CD4-positive, CD25-positive, alpha-beta regulatory T cell (primary cell): ENCODE data around the gene C1S. TPM values are rescaled to one million over a fixed set of nuclear protein-coding genes. Genes with fewer than 3 reads are reported as not detected.
A peak's percentile ranks its signal among the peaks of the same experiment; 100 is the strongest.

Experiments
- ATAC-seq, 2 donors: fragments of 150-1000 bp; cut with Tn5 transposase; one replicate each; pipeline ENCODE4 v1.10.0; 2021; ENCODE audit warnings: low read depth in 2 of 2, moderate number of reproducible peaks in 2 of 2, moderate library complexity in 1 of 2
- DNase-seq, 3 donors: peaks; one replicate each; pipeline versions ENCODE4 v3.0.0 to v3.0.0-alpha.2; 2012 to 2022; ENCODE audit warnings: mixed read lengths in 1 of 3
- H3K27ac ChIP-seq: one replicate; pipeline ENCODE4 v1.7.0; 2013; ENCODE audit warnings: mild to moderate bottlenecking, low read length; ENCODE audit not compliant: insufficient read depth, poor library complexity, severe bottlenecking
- H3K27me3 ChIP-seq: one replicate; pipeline ENCODE4 v1.7.0; 2013; ENCODE audit warnings: low read length; ENCODE audit not compliant: control insufficient read depth, insufficient read depth
- H3K36me3 ChIP-seq: one replicate; pipeline ENCODE4 v1.7.0; 2013; ENCODE audit warnings: mild to moderate bottlenecking, low read length, moderate library complexity; ENCODE audit not compliant: control insufficient read depth, insufficient read depth
- H3K4me1 ChIP-seq: 2 replicates; pipeline ENCODE4 v1.7.0; 2013; ENCODE audit warnings: mild to moderate bottlenecking, low read length; ENCODE audit not compliant: insufficient read depth, control insufficient read depth, poor library complexity, severe bottlenecking
- H3K4me3 ChIP-seq: one replicate; pipeline ENCODE4 v1.7.0; 2013; ENCODE audit warnings: low read depth, mild to moderate bottlenecking, low read length, moderate library complexity
- H3K9me3 ChIP-seq, 2 experiments: 1 replicate in 1 of 2; 2 replicates in 1 of 2; pipeline ENCODE4 v1.7.0; 2013; ENCODE audit warnings: low read length in 2 of 2, mild to moderate bottlenecking in 1 of 2, moderate library complexity in 1 of 2; ENCODE audit not compliant: control insufficient read depth in 2 of 2
- H3K27ac Mint-ChIP-seq, 3 donors: one replicate each; pipeline ENCODE4 v1.8.0; 2020 to 2022; ENCODE audit warnings: mild to moderate bottlenecking in 3 of 3, mixed read lengths in 3 of 3, moderate library complexity in 2 of 3
- H3K27me3 Mint-ChIP-seq: one replicate; pipeline ENCODE4 v1.8.0; 2022; ENCODE audit warnings: mild to moderate bottlenecking, mixed read lengths
- H3K36me3 Mint-ChIP-seq: one replicate; pipeline ENCODE4 v1.8.0; 2020; ENCODE audit warnings: mixed read lengths
- H3K4me1 Mint-ChIP-seq, 4 donors: one replicate each; pipeline ENCODE4 v1.8.0; 2020 to 2022; ENCODE audit warnings: mixed read lengths in 4 of 4, mild to moderate bottlenecking in 1 of 4
- H3K4me3 Mint-ChIP-seq, 4 donors: one replicate each; pipeline ENCODE4 v1.8.0; 2020 to 2022; ENCODE audit warnings: mild to moderate bottlenecking in 4 of 4, mixed read lengths in 4 of 4, moderate library complexity in 3 of 4
- H3K9me3 Mint-ChIP-seq, 7 donors: one replicate each; pipeline ENCODE4 v1.8.0; 2020 to 2022; ENCODE audit warnings: mixed read lengths in 7 of 7, mild to moderate bottlenecking in 3 of 7, moderate library complexity in 2 of 7
- polyA plus RNA-seq, 4 donors: library from polyadenylated mRNA; unstranded; fragments of 300-500 nt; fragmentation: Illumina TruSeq; gene quantifications; one replicate each; pipeline ENCODE4 v1.2.3, GENCODE V29; 2021
- total RNA-seq: library from RNA; stranded (reverse); gene quantifications from one replicate; pipeline ENCODE4 v1.2.3, GENCODE V29; 2022

C1S gene
- total and polyA plus RNA-seq, 5 donors from 2014 or later: 5.7 TPM; not detected in 4

DNA sequence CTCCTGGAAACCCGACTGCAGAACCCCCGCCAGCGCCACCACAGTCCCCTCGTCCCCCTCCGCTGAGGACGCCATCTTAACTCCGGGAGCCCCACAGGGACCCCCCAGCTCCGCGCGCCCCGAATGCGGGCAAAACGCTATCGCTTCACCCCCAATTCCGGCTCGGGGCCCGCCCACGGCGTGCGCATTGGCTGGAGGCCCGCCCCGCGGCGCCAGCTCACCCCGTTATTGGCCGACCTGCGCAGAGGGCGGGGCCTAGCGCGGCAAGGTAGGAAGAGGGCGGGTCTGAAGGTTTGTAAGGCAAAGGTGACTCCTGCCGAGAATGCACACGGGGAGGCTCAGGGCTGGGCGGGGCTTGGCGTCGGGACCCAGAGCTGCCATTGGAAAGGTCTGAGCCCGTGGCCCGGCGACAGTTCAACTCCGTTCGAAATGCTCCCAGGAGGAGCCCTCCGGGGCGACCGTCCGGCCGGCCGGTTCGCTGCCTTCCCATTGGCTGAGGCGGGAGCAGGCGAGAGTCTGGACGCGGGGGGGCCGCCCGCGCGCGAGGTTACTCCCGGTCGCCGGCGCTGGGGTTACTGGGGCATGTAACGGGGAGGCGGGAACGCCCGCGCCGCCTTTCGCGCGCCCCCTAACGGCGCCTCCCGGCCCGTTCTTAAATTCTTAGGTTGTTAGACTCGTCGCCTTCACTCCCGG lies 42.0 kb upstream of the C1S start, which contains the start of gene LPCAT3:
TSS of gene LPCAT3 (minus strand) at position 127 of the 693 bp plus-strand sequence. CDS start at position 75, 52 bp downstream.
- Histone ChIP-seq H3K36me3 (no peaks in the 10 kb centered on the region), H3K4me1 (peaks cover 17% of the 10 kb centered on the region), H3K9me3 (no peaks in the 10 kb centered on the region), H3K27me3 (no peaks in the 10 kb centered on the region), H3K4me3 (peak within 1 kb of the TSS; percentile 70), H3K27ac (peak within 1 kb of the TSS; percentile 92)
- Mint-ChIP-seq H3K9me3 (no peaks in the 10 kb centered on the region), H3K36me3 (peaks cover 10% of the 10 kb centered on the region), H3K27ac (peak within 1 kb of the TSS; percentile 20 to 91 (median 88)), H3K4me1 (peaks cover 10 to 39% (median 28%) of the 10 kb centered on the region in 4 donors), H3K4me3 (peak within 1 kb of the TSS; percentile 90 to 99 (median 93)), H3K27me3 (peaks cover 6% of the 10 kb centered on the region)
- ATAC-seq (peak; percentile 96), DNase-seq (peak; percentile 97 to 99 (median 98))

DNA sequence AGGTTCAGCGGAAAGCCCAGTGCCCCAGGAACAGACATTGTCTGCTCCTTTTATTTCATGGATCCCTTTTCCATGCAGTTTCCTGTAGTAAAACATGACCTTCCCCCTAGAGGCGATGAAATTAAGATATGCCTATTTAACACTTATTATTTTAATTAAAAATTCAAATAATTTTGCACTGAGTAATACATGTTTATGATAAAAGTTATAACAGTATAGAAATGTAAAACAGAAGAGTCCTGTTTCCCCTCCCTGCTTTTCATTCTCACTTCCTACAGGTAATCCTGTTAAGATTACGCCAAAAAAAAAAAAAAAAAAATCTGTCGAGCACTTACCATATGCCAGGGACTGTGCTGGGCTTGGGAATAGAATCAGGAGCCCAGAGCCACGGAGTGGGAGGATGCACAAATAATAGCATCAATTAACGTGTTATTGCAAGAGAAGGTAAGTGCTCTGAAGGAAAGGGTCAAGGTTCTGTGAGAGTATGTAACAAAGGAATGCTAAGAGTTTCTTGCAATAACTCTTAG lies 41.4 kb upstream of the C1S start:
- H3K9me3 ChIP-seq: no peaks in the 10 kb centered on the region
- H3K27ac ChIP-seq: peak overlapping the region; percentile 92
- H3K4me1 ChIP-seq: peaks cover 17% of the 10 kb centered on the region
- H3K4me3 ChIP-seq: peak overlapping the region; percentile 55
- H3K4me3 Mint-ChIP-seq: peak overlapping the region; percentile 90 to 99 (median 93)
- DNase-seq (no peak), ATAC-seq (no peak)
- peaks cover 6% of the 10 kb centered on the region for H3K27me3 Mint-ChIP-seq
- no peaks in the 10 kb centered on the region for H3K9me3 Mint-ChIP-seq
- peaks cover 6 to 33% (median 23%) of the 10 kb centered on the region in 4 donors for H3K4me1 Mint-ChIP-seq
- H3K36me3 Mint-ChIP-seq: peaks cover 5% of the 10 kb centered on the region
- H3K27me3 ChIP-seq: no peaks in the 10 kb centered on the region
- H3K27ac Mint-ChIP-seq: peak overlapping the region; percentile 20 to 89 (median 88)
- no peaks in the 10 kb centered on the region for H3K36me3 ChIP-seq

DNA sequence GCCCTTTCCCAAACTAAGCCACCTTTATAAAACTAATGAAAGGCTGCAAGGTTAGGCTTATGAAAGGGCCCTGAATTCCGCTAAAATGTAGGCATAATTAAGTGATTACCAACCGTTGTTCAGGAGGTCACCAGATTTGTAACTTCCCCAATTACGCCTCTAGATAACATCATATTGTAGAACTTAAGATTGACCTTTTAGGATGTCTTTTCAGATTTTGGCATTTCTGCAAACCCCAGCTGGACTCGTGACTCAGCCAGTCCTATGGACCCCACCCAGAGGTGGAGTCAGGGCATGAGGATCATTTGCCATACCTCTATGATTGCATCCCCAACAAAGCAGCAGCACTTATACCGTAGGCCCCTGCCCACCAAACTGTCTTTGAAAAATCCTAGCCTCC lies 38.6 kb upstream of the C1S start:
- Mint-ChIP-seq H3K4me3 (peak overlapping the region in 2 of 4 donors; percentile 10 to 29), H3K27ac (no peak overlapping the region), H3K36me3 (no peaks in the 10 kb centered on the region), H3K4me1 (peaks cover 3 to 11% (median 10%) of the 10 kb centered on the region in 4 donors), H3K9me3 (no peaks in the 10 kb centered on the region), H3K27me3 (peaks cover 12% of the 10 kb centered on the region)
- Histone ChIP-seq H3K27ac (no peak overlapping the region), H3K4me1 (peaks cover 16% of the 10 kb centered on the region), H3K4me3 (no peak overlapping the region), H3K9me3 (no peaks in the 10 kb centered on the region), H3K36me3 (no peaks in the 10 kb centered on the region), H3K27me3 (no peaks in the 10 kb centered on the region)
- DNase-seq (no peak), ATAC-seq (no peak)

DNA sequence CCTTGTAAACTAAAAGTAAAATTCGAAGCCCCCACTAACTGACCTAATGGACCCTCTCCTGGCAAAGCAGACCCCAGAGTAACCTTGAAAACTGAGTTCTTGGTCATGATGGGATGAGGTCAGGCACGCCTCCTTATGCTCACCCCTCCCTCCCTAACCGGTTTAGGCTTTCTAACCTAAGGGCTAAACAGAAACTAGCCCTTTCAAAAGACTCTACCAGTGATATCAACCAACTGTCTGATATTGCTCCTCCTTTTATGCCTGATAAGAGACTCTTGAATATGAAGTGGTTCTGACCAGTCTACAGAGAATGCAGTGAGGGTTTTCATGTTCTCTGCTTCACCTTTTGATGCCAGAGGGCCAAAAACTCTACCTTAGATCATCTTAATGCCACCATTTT lies 37.4 kb upstream of the C1S start:
- Mint-ChIP-seq H3K4me1 (peaks cover 0 to 3% (median under 1%) of the 10 kb centered on the region in 4 donors), H3K36me3 (no peaks in the 10 kb centered on the region), H3K27ac (no peak overlapping the region), H3K27me3 (peaks cover 12% of the 10 kb centered on the region), H3K9me3 (no peaks in the 10 kb centered on the region), H3K4me3 (peak overlapping the region in 1 of 4 donors; percentile 7)
- Histone ChIP-seq H3K27me3 (no peaks in the 10 kb centered on the region), H3K4me1 (peaks cover 5% of the 10 kb centered on the region), H3K9me3 (no peaks in the 10 kb centered on the region), H3K4me3 (no peak overlapping the region), H3K36me3 (no peaks in the 10 kb centered on the region), H3K27ac (no peak overlapping the region)
- no peak for ATAC-seq
- no peak for DNase-seq

DNA sequence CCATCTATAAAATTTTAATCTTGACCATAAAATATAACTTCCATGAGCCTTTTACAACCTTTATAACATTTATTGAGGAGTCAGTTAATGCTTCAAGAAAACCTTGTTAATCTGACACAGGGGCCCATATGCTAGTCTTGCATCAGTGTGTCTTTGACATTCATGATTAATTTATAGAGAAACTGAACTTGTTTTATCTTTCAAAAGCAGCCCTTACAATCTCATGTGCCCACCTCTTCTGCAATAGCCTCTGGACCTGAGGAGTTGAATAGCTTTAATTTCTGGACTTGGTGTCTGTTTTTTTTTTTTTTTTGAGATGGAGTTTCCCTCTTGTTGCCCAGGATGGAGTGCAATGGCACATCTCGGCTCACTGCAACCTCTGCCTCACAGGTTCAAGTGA lies 33.7 kb upstream of the C1S start:
- H3K9me3 Mint-ChIP-seq: no peaks in the 10 kb centered on the region
- H3K4me3 ChIP-seq: no peak overlapping the region
- no peak overlapping the region for H3K27ac Mint-ChIP-seq
- ATAC-seq (no peak), DNase-seq (no peak)
- no peaks in the 10 kb centered on the region for H3K36me3 Mint-ChIP-seq
- H3K4me1 Mint-ChIP-seq: peaks cover 0 to 3% (median 0%) of the 10 kb centered on the region in 4 donors
- H3K27ac ChIP-seq: no peak overlapping the region
- no peaks in the 10 kb centered on the region for H3K9me3 ChIP-seq
- H3K4me1 ChIP-seq: no peaks in the 10 kb centered on the region
- no peak overlapping the region for H3K4me3 Mint-ChIP-seq
- no peaks in the 10 kb centered on the region for H3K27me3 ChIP-seq
- H3K36me3 ChIP-seq: no peaks in the 10 kb centered on the region
- peaks cover 6% of the 10 kb centered on the region for H3K27me3 Mint-ChIP-seq

DNA sequence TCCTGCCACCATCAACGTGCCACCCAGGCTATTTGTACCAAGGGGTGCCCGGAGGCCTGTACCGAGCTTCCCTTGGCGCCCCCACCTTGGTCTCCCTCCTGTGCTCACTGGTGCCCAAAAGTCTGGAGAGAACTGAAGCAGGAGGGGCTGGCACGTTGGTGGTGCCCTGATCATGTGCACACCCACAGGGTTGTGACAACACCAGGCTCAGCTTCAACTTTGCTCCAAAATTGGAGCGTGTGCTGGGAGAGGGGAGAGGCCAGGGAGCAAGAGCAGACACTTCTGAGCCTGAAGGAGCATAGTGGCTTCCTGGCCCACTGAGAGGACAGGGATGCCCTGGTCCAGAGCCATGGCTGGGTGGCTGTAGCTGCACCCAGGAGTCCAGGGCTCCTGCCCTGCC lies 29.2 kb upstream of the C1S start:
- H3K9me3 Mint-ChIP-seq: no peaks in the 10 kb centered on the region
- no peak for DNase-seq
- Histone ChIP-seq H3K4me3 (no peak overlapping the region), H3K27ac (no peak overlapping the region), H3K27me3 (peaks cover 5% of the 10 kb centered on the region), H3K4me1 (no peaks in the 10 kb centered on the region), H3K36me3 (no peaks in the 10 kb centered on the region), H3K9me3 (no peaks in the 10 kb centered on the region)
- no peaks in the 10 kb centered on the region for H3K4me1 Mint-ChIP-seq
- ATAC-seq: no peak
- no peaks in the 10 kb centered on the region for H3K36me3 Mint-ChIP-seq
- H3K27ac Mint-ChIP-seq: no peak overlapping the region
- H3K4me3 Mint-ChIP-seq: no peak overlapping the region
- H3K27me3 Mint-ChIP-seq: peaks cover 6% of the 10 kb centered on the region

DNA sequence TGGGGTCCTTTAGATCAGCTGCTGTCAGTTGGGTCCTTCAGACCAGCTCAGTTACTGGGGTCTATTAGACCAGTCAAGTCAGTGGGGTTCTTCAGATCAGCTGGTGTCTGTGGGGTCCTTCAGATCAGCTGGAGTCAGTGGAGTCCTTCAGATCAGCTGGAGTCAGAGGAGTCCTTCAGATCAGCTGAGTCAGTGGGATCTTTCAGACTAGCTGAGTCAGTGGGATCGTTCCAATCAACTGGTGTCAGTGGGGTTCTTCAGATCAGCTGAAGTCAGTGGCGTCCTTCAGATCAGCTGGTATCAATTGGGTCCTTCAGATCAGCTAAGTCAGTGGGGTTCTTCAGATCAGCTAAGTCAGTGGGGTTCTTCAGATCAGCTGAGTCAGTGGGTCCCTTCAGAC lies 27.5 kb upstream of the C1S start:
- H3K27ac ChIP-seq: no peak overlapping the region
- Mint-ChIP-seq H3K36me3 (no peaks in the 10 kb centered on the region), H3K27me3 (peaks cover 6% of the 10 kb centered on the region), H3K4me3 (no peak overlapping the region), H3K27ac (no peak overlapping the region), H3K4me1 (no peaks in the 10 kb centered on the region), H3K9me3 (no peaks in the 10 kb centered on the region)
- no peaks in the 10 kb centered on the region for H3K4me1 ChIP-seq
- H3K27me3 ChIP-seq: peaks cover 5% of the 10 kb centered on the region
- no peak for DNase-seq
- no peak overlapping the region for H3K4me3 ChIP-seq
- H3K36me3 ChIP-seq: no peaks in the 10 kb centered on the region
- H3K9me3 ChIP-seq: no peaks in the 10 kb centered on the region
- no peak for ATAC-seq

DNA sequence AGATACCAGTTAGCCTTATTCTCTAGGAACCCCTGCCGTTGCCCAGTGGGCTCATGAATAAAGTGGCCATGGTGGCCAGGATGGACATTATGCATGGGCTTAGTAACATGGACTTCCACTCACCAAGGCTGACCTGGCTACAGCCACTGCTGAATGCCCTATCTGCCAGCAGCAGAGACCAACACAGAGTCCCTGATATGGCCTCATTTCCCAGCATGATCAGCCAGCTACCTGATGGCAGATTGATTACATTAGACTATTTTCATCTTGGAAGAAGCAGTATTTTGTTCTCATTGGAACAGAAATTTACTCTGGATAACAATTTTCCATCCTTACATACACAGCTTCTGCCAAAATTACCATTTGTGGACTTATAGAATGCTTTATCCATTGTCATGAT lies 26.1 kb upstream of the C1S start:
- H3K9me3 Mint-ChIP-seq: peaks cover 0 to 2% (median 0%) of the 10 kb centered on the region in 7 donors
- ATAC-seq: no peak
- H3K9me3 ChIP-seq: no peaks in the 10 kb centered on the region
- no peaks in the 10 kb centered on the region for H3K4me1 ChIP-seq
- DNase-seq: no peak
- H3K27ac ChIP-seq: no peak overlapping the region
- H3K4me3 ChIP-seq: no peak overlapping the region
- no peaks in the 10 kb centered on the region for H3K36me3 Mint-ChIP-seq
- peaks cover 14% of the 10 kb centered on the region for H3K27me3 Mint-ChIP-seq
- peaks cover 5% of the 10 kb centered on the region for H3K27me3 ChIP-seq
- no peaks in the 10 kb centered on the region for H3K4me1 Mint-ChIP-seq
- no peaks in the 10 kb centered on the region for H3K36me3 ChIP-seq
- H3K4me3 Mint-ChIP-seq: no peak overlapping the region
- no peak overlapping the region for H3K27ac Mint-ChIP-seq
